Lower leg skin (tissue), 4 donors: Measurements from ENCODE around the gene KRT27. TPM values are rescaled to one million over a fixed set of nuclear protein-coding genes. Genes with fewer than 3 reads are reported as not detected.

Experiments
- DNase-seq, 2 donors: peaks; one replicate each; pipeline ENCODE4 v3.0.0-alpha.2; 2019; ENCODE audit warnings: low spot score in 2 of 2
- H3K4me3 ChIP-seq: fragments of 200-600 bp; sonication (generic); 2 replicates; pipeline ENCODE4 v1.5.1; 2017; ENCODE audit warnings: mild to moderate bottlenecking, low read depth; ENCODE audit not compliant: poor library complexity, severe bottlenecking
- CTCF ChIP-seq, 3 donors: fragments of 450-650 bp; IDR thresholded peaks; one replicate each; pipeline ENCODE4 v1.5.1; 2016; ENCODE audit warnings: antibody characterized with exemption in 3 of 3, mild to moderate bottlenecking in 3 of 3, moderate library complexity in 2 of 3
- POLR2A ChIP-seq, 2 donors: fragments of 450-650 bp; IDR thresholded peaks; one replicate each; pipeline ENCODE4 v1.6.1; 2016 to 2017; ENCODE audit warnings: antibody characterized with exemption in 2 of 2, mild to moderate bottlenecking in 1 of 2, moderate library complexity in 1 of 2
- WGBS, 2 donors: methylation state at CpG; one replicate each; pipeline ENCODE4 v1.1.5; 2018; 5-methylcytosine and 5-hydroxymethylcytosine counted together
- intact Hi-C: fragments of 100-400 bp; cut with DNase I; formaldehyde crosslinking; loops from one replicate; pipeline ENCODE4 v1.15.0; 2023; ENCODE audit warnings: low total_unique reads
- total RNA-seq, 4 donors: library from RNA; depleted of rRNA; stranded (reverse); fragments of >200 nt; gene quantifications; one replicate each; pipeline ENCODE4 v1.1.0, GENCODE V29; 2016

Gene KRT27
- total RNA-seq, 4 donors from 2014 or later: 0.52 to 69.8 (median 1.3) TPM; not detected in 1

GRCh38 chr17:40801157-40801556 is 18.8 kb upstream of the KRT27 start:
- no peak for DNase-seq
- WGBS, 2 donors: 74 to 82% methylated on average over 2 of the region's 2 CpGs
- TF ChIP-seq POLR2A (IDR thresholded peaks at IDR 0.05): no peak
- no peak for TF ChIP-seq CTCF (IDR thresholded peaks at IDR 0.05)
- intact Hi-C loops: loop anchor here (10.0 kb wide), 2 partner anchors 104 to 744 kb away; no protein-coding TSS in a partner anchor
- no peak overlapping the region for H3K4me3 ChIP-seq

- H3K4me3 ChIP-seq: no peak overlapping the region
- intact Hi-C loops: loop anchor here (10.0 kb wide), 2 partner anchors 104 to 744 kb away; no protein-coding TSS in a partner anchor
- TF ChIP-seq POLR2A (IDR thresholded peaks at IDR 0.05): no peak
- no peak for TF ChIP-seq CTCF (IDR thresholded peaks at IDR 0.05)
- 70 to 76% methylated on average over 1 of the region's 1 CpG for WGBS, 2 donors
- no peak for DNase-seq
These were observed 18.0 kb upstream of the KRT27 start for GRCh38 chr17:40800381-40800780.

GRCh38 chr17:40799859-40800258 is 17.5 kb upstream of the KRT27 start, which contains the start of gene KRT28:
TSS of gene KRT28 (minus strand) at chr17:40799959. CDS start at chr17:40799893, 66 bp downstream.
- WGBS, 2 donors: 72 to 76% methylated on average over 3 of the region's 3 CpGs
- no peak within 1 kb of the TSS for H3K4me3 ChIP-seq
- DNase-seq: no peak
- TF ChIP-seq POLR2A (IDR thresholded peaks at IDR 0.05) (no peak), CTCF (IDR thresholded peaks at IDR 0.05) (no peak)
- intact Hi-C loops: loop anchor here (10.0 kb wide), 2 partner anchors 105 to 745 kb away; no protein-coding TSS in a partner anchor

GRCh38 chr17:40796846-40797245 is 14.5 kb upstream of the KRT27 start:
- H3K4me3 ChIP-seq: no peak overlapping the region
- DNase-seq: no peak
- intact Hi-C loops: no loop called here
- WGBS, 2 donors: 84 to 90% methylated on average over 18 to 27 of the region's 27 CpGs
- no peak for TF ChIP-seq POLR2A (IDR thresholded peaks at IDR 0.05)
- no peak for TF ChIP-seq CTCF (IDR thresholded peaks at IDR 0.05)

GRCh38 chr17:40795019-40795667 is 12.8 kb upstream of the KRT27 start:
- TF ChIP-seq CTCF (IDR thresholded peaks at IDR 0.05) (no peak), POLR2A (IDR thresholded peaks at IDR 0.05) (no peak)
- H3K4me3 ChIP-seq: no peak overlapping the region
- DNase-seq: no peak
- 72 to 76% methylated on average over 10 of the region's 10 CpGs for WGBS, 2 donors
- intact Hi-C loops: no loop called here
